Lung (tissue), 12 donors: Measurements from ENCODE around the gene CDC42EP3. TPM values are rescaled to one million over a fixed set of nuclear protein-coding genes. Genes with fewer than 3 reads are reported as not detected.

Experiments
- ATAC-seq: fragments of 200-7000 bp; cut with Tn5 transposase; one replicate; pipeline ENCODE4 v1.9.1; 2020; ENCODE audit warnings: moderate number of reproducible peaks; ENCODE audit not compliant: insufficient read depth, low FRiP score
- DNase-seq, 3 donors: peaks; one replicate each; pipeline ENCODE4 v3.0.0-alpha.2; 2013 to 2017
- H3K27ac ChIP-seq, 2 donors: one replicate each; pipeline ENCODE4 v1.5.1; 2013; ENCODE audit warnings: mild to moderate bottlenecking in 2 of 2, moderate library complexity in 2 of 2, control low read depth in 1 of 2, inconsistent platforms in 1 of 2, low read depth in 1 of 2, low read length in 1 of 2
- H3K27me3 ChIP-seq, 3 donors: one replicate each; pipeline ENCODE4 v1.5.1; 2013; ENCODE audit warnings: low read length in 2 of 3; ENCODE audit not compliant: control insufficient read depth in 3 of 3, insufficient read depth in 3 of 3
- H3K36me3 ChIP-seq, 4 donors: one replicate each; pipeline ENCODE4 v1.5.1; 2013; ENCODE audit warnings: low read length in 4 of 4, mild to moderate bottlenecking in 1 of 4, moderate library complexity in 1 of 4; ENCODE audit not compliant: control insufficient read depth in 4 of 4, insufficient read depth in 4 of 4
- H3K4me1 ChIP-seq, 5 donors: one replicate each; pipeline ENCODE4 v1.5.1; 2013; ENCODE audit warnings: low read length in 5 of 5, mild to moderate bottlenecking in 2 of 5, moderate library complexity in 1 of 5; ENCODE audit not compliant: control insufficient read depth in 5 of 5, insufficient read depth in 5 of 5
- H3K4me3 ChIP-seq: one replicate; pipeline ENCODE4 v1.5.1; 2013; ENCODE audit warnings: mild to moderate bottlenecking, control low read depth, moderate library complexity
- H3K9ac ChIP-seq, 2 donors: one replicate each; pipeline ENCODE4 v1.5.1; 2013; ENCODE audit warnings: low read length in 2 of 2, control low read depth in 1 of 2; ENCODE audit not compliant: insufficient read depth in 1 of 2
- H3K9me3 ChIP-seq, 4 donors: one replicate each; pipeline ENCODE4 v1.5.1; 2013; ENCODE audit warnings: low read length in 3 of 4, mild to moderate bottlenecking in 1 of 4, moderate library complexity in 1 of 4; ENCODE audit not compliant: control insufficient read depth in 4 of 4, insufficient read depth in 3 of 4
- CTCF ChIP-seq: IDR thresholded peaks from 2 replicates; pipeline ENCODE4 v1.5.1; 2012; ENCODE audit warnings: mild to moderate bottlenecking; ENCODE audit errors: control extremely low read depth, extremely low read depth
- WGBS, 2 donors: extraction: QIAGEN DNeasy Blood & Tissue Kit; methylation state at CpG; one replicate each; pipeline ENCODE4 v1.1.7; 2013; 5-methylcytosine and 5-hydroxymethylcytosine counted together
- polyA plus RNA-seq, 2 donors: library from polyadenylated mRNA; stranded (reverse); fragments of 200-250 nt; gene quantifications; one replicate each; pipeline ENCODE4 v1.2.1, GENCODE V29; 2013
- total RNA-seq, 2 donors: library from RNA; depleted of rRNA in 1 of 2; stranded (reverse); fragments of >200 nt in 1 of 2; gene quantifications; one replicate each; pipeline ENCODE4 v1.2.1, GENCODE V29; 2014 to 2021
- donor health status: control.
- donor health status: control.
- donor health status: Bipolar disorder and iron deficiency.
- donor health status: healthy.
- donor health status: DM: yes; HTN: yes; CAD: no.

CDC42EP3 gene
- total and polyA plus RNA-seq, 4 donors, result 22.9 to 59.0 (median 38.0) TPM

GRCh38 chr2:37633845-37634244 lies 37.6 kb downstream of the CDC42EP3 start:
- Histone ChIP-seq H3K4me1 (peaks cover 0 to 6% (median 3%) of the 10 kb centered on the region in 5 donors), H3K9me3 (no peaks in the 10 kb centered on the region), H3K27me3 (peaks cover 0 to 9% (median 0%) of the 10 kb centered on the region in 3 donors), H3K4me3 (no peak overlapping the region), H3K36me3 (no peaks in the 10 kb centered on the region), H3K9ac (no peak overlapping the region), H3K27ac (no peak overlapping the region)
- DNase-seq, result no peak
- TF ChIP-seq CTCF, result no peak
- ATAC-seq, result no peak
- 77 to 81% methylated on average over 3 of the region's 3 CpGs for WGBS, 2 donors

GRCh38 chr2:37633234-37633633 lies 38.2 kb downstream of the CDC42EP3 start:
- Histone ChIP-seq H3K4me3 (no peak overlapping the region), H3K4me1 (peaks cover 0 to 6% (median 3%) of the 10 kb centered on the region in 5 donors), H3K9ac (no peak overlapping the region), H3K9me3 (no peaks in the 10 kb centered on the region), H3K27ac (no peak overlapping the region), H3K27me3 (peaks cover 0 to 9% (median 0%) of the 10 kb centered on the region in 3 donors), H3K36me3 (no peaks in the 10 kb centered on the region)
- TF ChIP-seq CTCF, result no peak
- 68 to 100% methylated on average over 1 of the region's 1 CpG for WGBS, 2 donors
- no peak for ATAC-seq
- DNase-seq, result no peak

- ATAC-seq (no peak), DNase-seq (no peak)
- no peak for TF ChIP-seq CTCF
- H3K4me1 ChIP-seq, result peaks cover 0 to 6% (median 3%) of the 10 kb centered on the region in 5 donors
- H3K4me3 ChIP-seq, result no peak overlapping the region
- peaks cover 0 to 9% (median 0%) of the 10 kb centered on the region in 3 donors for H3K27me3 ChIP-seq
- H3K9ac ChIP-seq, result no peak overlapping the region
- no peak overlapping the region for H3K27ac ChIP-seq
- no peaks in the 10 kb centered on the region for H3K36me3 ChIP-seq
- 66 to 86% methylated on average over 2 of the region's 2 CpGs for WGBS, 2 donors
- H3K9me3 ChIP-seq, result no peaks in the 10 kb centered on the region
Observed at GRCh38 chr2:37632310-37632709, 39.1 kb downstream of the CDC42EP3 start.

- DNase-seq (no peak), ATAC-seq (no peak)
- no peak overlapping the region for H3K9ac ChIP-seq
- H3K36me3 ChIP-seq, result no peaks in the 10 kb centered on the region
- H3K27me3 ChIP-seq, result peaks cover 0 to 9% (median 0%) of the 10 kb centered on the region in 3 donors
- H3K4me3 ChIP-seq, result no peak overlapping the region
- H3K27ac ChIP-seq, result no peak overlapping the region
- TF ChIP-seq CTCF, result no peak
- peaks cover 0 to 6% (median 2%) of the 10 kb centered on the region in 5 donors for H3K4me1 ChIP-seq
- 66 to 88% methylated on average over 4 of the region's 4 CpGs for WGBS, 2 donors
- H3K9me3 ChIP-seq, result no peaks in the 10 kb centered on the region
Observed at GRCh38 chr2:37631698-37632097, 39.7 kb downstream of the CDC42EP3 start.
